ENCODE results near the gene MRPL11. TPM values are rescaled to one million over a fixed set of nuclear protein-coding genes. Genes with fewer than 3 reads are reported as not detected.
"Not testable (repeated sequence)": the region's sequence is repeated elsewhere in the genome, so short reads cannot be mapped to it uniquely, and the experiment has no call there.

MRPL11 gene
- polyA plus RNA-seq, 1 experiment = 54.5 TPM

DNA sequence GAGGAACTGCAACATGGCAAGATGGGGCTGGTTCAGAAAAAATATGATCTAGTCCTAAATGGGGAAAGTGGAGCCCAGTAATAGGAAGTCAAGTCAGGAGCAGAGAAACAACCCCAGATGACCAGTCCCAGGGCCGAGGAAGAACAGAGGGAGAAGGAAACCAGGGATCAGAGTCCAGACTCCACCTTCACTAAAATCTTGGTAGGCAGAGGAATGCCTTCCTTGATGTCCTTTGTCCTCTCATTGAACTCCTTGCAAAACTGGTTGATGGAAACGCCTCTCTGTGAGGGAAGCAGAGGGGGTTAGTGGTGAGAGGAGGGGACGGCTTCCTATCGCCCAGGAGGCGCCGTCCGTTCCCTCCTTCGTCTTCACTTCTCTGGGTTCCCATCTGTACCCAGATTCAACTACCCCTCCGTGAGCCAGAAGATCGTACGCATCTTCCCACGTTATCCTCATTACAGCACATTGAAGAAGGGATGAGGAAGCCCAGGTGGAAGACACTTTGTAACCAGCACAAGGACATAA is 607 bp downstream of the MRPL11 start:
- ChIA-PET POLR2A (no interaction called here), CTCF (interaction anchor here (0.7 to 22.5 kb wide), 19 partner anchors 8 to 240 kb away, joined by 3 to 400 read pairs (median 5); partner anchors contain the start of genes BRMS1 and PELI3)
- no peak for DNase-seq (ENCODE audit: low read depth)
- TF ChIP-seq, protein P1, sequence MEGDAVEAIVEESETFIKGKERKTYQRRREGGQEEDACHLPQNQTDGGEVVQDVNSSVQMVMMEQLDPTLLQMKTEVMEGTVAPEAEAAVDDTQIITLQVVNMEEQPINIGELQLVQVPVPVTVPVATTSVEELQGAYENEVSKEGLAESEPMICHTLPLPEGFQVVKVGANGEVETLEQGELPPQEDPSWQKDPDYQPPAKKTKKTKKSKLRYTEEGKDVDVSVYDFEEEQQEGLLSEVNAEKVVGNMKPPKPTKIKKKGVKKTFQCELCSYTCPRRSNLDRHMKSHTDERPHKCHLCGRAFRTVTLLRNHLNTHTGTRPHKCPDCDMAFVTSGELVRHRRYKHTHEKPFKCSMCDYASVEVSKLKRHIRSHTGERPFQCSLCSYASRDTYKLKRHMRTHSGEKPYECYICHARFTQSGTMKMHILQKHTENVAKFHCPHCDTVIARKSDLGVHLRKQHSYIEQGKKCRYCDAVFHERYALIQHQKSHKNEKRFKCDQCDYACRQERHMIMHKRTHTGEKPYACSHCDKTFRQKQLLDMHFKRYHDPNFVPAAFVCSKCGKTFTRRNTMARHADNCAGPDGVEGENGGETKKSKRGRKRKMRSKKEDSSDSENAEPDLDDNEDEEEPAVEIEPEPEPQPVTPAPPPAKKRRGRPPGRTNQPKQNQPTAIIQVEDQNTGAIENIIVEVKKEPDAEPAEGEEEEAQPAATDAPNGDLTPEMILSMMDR (IDR thresholded peaks at IDR 0.05; ENCODE audit: insufficient read depth, low read depth, low read length) = no peak
- H3K27me3 ChIP-seq (ENCODE audit: control insufficient read depth, insufficient read depth, low read length) = no peaks in the 10 kb centered on the region
- H3K36me3 ChIP-seq (ENCODE audit: control insufficient read depth, insufficient read depth, low read length) = peaks cover 8% of the 10 kb centered on the region
- H3K4me3 ChIP-seq (ENCODE audit: low read depth, low read length) = peak overlapping the region; percentile 75

DNA sequence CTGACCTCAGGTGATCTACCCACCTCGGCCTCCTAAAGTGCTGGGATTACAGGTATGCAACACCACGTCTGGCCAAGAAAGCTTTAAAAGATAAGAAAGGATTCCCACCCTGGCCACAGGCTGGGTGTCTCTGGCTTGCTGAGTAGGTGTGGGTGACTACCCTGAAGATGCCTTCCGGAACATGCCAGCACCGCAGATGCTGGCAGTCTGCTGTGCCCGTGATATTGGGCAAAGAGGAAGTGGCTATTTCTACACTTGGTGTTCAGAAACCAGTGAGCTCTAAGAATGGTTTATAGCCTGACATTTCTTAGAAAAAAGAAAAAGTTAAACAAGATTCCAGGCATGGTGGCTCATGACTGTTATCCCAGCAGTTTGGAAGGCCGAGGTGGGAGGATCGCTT is 6.1 kb downstream of the MRPL11 start:
- no peak overlapping the region for H3K4me3 ChIP-seq (ENCODE audit: low read depth, low read length)
- POLR2A ChIA-PET = no interaction called here
- H3K27me3 ChIP-seq (ENCODE audit: control insufficient read depth, insufficient read depth, low read length) = no peaks in the 10 kb centered on the region
- CTCF ChIA-PET = interaction anchor here (0.9 to 22.5 kb wide), 4 partner anchors 15 to 33 kb away, joined by 3 to 400 read pairs (median 4); no protein-coding TSS in a partner anchor
- H3K36me3 ChIP-seq (ENCODE audit: control insufficient read depth, insufficient read depth, low read length) = peaks cover 8% of the 10 kb centered on the region
- TF ChIP-seq, protein P1 (IDR thresholded peaks at IDR 0.05; ENCODE audit: insufficient read depth, low read depth, low read length) = no peak
- DNase-seq (ENCODE audit: low read depth) = no peak

DNA sequence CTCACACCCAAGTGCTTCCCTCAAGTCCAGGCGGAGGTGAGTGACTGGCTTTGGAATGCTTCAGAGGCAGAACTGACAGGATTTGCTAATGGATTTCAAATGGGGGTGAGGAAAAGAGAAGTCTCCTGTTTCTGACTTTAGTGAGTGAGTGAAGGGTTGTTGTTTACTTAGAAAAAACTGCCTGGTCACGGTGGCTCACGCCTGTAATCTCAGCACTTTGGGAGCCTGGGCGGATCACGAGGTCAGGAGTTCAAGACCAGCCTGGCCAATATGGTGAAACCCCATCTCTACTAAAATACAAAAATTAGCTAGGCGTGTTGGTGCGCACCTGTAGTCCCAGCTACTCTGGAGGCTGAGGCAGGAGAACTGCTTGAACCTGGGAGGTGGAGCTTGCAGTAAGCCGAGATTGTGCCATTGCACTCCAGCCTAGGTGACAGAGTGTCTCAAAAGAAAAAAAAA is 6.7 kb downstream of the MRPL11 start:
- not testable (repeated sequence) for H3K4me3 ChIP-seq (ENCODE audit: low read depth, low read length)
- CTCF ChIA-PET = interaction anchor here (0.9 to 22.5 kb wide), 3 partner anchors 14 to 34 kb away, joined by 3 to 400 read pairs (median 4); no protein-coding TSS in a partner anchor

DNA sequence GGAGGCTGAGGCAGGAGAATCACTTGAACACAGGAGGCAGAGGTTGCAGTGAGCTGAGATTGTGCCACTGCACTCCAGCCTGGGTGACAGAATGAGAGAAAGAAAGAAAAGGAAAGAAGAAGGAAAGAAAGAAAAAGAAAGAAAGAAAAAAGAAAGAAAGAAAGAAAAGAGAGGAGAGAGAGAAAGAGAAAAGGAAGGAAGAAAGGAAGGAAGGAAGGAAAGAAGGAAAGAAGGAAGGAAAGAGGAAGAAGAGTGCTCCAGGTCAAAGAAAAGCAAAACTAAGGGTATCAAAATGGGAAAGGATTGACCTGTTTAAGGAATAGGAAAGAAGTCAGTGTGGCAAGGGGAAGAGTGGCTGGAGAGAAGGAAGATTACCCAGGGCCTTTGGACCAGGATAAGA is 7.4 kb downstream of the MRPL11 start:
- DNase-seq (ENCODE audit: low read depth); H3K27me3 ChIP-seq (ENCODE audit: control insufficient read depth, insufficient read depth, low read length); POLR2A ChIA-PET; H3K4me3 ChIP-seq (ENCODE audit: low read depth, low read length); H3K36me3 ChIP-seq (ENCODE audit: control insufficient read depth, insufficient read depth, low read length): not testable (repeated sequence)
- CTCF ChIA-PET = interaction anchor here (0.7 to 22.5 kb wide), 8 partner anchors 8 to 246 kb away, joined by 3 to 400 read pairs (median 5); partner anchors contain the start of genes MRPL11, NPAS4 and RBM4B

More for the DNA sequence above, 6.7 kb downstream of the MRPL11 start:
- H3K27me3 ChIP-seq (ENCODE audit: control insufficient read depth, insufficient read depth, low read length); DNase-seq (ENCODE audit: low read depth); H3K36me3 ChIP-seq (ENCODE audit: control insufficient read depth, insufficient read depth, low read length); POLR2A ChIA-PET: not testable (repeated sequence)

DNA sequence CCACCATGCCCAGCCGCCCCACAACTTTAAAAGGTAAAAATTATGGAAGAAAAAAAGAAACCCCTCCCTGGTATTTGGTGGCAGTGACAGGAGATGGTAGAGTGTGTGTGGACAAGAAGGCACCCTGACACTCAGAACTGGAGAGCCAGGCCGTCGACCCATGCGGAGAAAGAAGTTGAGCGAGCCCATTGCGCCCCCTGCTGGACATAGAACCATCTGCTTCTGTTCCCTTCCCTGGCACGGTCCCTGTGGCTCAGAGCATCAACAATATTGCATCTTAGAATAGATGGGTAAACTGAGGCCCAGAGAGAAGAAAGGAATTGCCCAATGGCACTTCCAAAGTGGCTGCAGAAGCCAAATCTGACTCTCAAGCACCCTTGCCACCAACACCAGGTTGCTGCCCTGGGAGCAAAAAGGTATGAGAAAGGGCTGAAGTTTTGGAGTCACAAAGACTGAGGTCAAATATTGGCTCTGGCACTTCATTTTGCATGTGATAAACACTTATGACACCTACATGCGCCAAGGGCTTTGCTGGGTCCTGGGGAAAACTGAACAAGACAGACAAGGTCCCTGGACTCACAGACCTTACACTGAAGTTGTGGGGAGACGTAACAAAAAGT is 8.6 kb downstream of the MRPL11 start:
- Histone ChIP-seq H3K27me3 (ENCODE audit: control insufficient read depth, insufficient read depth, low read length) (no peaks in the 10 kb centered on the region), H3K4me3 (ENCODE audit: low read depth, low read length) (no peak overlapping the region), H3K36me3 (ENCODE audit: control insufficient read depth, insufficient read depth, low read length) (peaks cover 1% of the 10 kb centered on the region; the same call in 1 of the 2 replicates)
- TF ChIP-seq, protein P1 (IDR thresholded peaks at IDR 0.05; ENCODE audit: insufficient read depth, low read depth, low read length) = peak; percentile 87
- CTCF ChIA-PET = interaction anchor here (0.6 to 22.5 kb wide), 15 partner anchors 9 to 252 kb away, joined by 3 to 400 read pairs (median 4); partner anchors contain the start of genes MRPL11, NPAS4 and RBM4B
- POLR2A ChIA-PET = no interaction called here
- no peak for DNase-seq (ENCODE audit: low read depth)

DNA sequence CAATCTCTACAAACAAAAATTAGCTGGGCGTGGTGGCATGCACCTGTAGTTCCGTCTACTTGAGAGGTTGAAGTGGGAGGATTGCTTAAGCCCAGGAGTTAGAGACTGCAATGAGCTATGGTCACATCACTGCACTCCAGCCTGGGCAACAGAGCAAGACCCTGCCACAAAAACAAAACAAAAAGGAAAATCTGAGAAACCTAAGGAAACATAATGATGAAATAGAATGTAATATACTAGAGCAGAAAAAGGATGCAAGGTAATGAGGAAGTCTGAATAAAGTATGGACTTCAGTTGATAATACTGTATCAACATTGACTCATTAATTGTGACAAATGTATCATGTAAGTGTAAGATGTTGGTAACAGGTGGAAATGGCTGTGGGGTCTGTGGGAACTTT is 9.7 kb downstream of the MRPL11 start:
- ChIA-PET POLR2A (no interaction called here), CTCF (interaction anchor here (0.8 to 22.5 kb wide), 7 partner anchors 10 to 252 kb away, joined by 3 to 400 read pairs (median 8); partner anchors contain the start of genes MRPL11 and NPAS4)
- DNase-seq (ENCODE audit: low read depth) = no peak
- no peak overlapping the region for H3K4me3 ChIP-seq (ENCODE audit: low read depth, low read length)
- TF ChIP-seq, protein P1 (IDR thresholded peaks at IDR 0.05; ENCODE audit: insufficient read depth, low read depth, low read length) = no peak
- no peaks in the 10 kb centered on the region for H3K27me3 ChIP-seq (ENCODE audit: control insufficient read depth, insufficient read depth, low read length)
- peaks cover 3% of the 10 kb centered on the region; the same call in 1 of the 2 replicates for H3K36me3 ChIP-seq (ENCODE audit: control insufficient read depth, insufficient read depth, low read length)

Data from BJ (cell line).